ENCODE results near the gene CRTC1.
A peak's percentile ranks its signal among the peaks of the same experiment; 100 is the strongest.

Gene CRTC1

GRCh38 chr19:18746401-18747325 is 63.2 kb downstream of the CRTC1 start:
- DNase-seq (ENCODE audit: low read depth): no peak

DNA sequence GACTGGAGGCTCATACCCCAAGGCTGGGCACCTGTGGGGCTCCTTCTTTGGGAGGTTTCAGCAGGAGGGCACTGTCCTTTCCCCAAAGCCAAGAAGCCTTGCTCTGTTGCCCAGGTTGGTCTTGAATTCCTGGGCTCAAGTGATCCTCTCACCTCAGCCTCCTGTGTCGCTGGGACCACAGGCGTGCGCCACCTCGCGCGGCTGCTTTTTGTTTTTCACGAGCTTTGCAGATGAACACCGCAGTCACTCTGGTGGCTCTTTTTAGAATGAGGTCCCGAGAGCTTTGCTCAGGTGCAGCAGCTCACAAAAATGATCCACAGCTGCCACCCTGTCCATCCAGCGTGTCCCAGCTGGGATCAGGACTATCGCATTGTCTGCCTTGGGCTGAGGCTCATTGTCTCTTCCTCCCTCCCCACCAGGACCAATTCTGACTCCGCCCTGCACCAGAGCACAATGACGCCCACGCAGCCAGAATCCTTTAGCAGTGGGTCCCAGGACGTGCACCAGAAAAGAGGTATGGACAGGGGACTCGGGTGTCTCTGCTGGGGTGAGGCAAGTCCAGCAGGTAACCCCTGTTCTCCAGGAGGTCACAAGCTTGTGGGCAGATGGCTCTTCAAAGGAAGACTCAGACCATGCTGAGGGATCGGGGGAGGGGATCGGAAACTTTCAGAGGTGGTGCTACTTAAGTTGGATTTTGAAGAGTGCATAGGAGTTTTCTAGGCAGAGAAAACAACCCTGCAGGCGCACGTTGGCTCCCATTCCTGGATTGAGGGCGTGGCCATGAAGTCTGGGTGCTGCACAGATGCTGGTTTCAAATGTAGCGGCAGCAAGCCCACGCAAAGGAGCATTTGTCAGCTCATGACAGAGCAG is 66.1 kb downstream of the CRTC1 start:
- no peak for DNase-seq (ENCODE audit: low read depth)

DNA sequence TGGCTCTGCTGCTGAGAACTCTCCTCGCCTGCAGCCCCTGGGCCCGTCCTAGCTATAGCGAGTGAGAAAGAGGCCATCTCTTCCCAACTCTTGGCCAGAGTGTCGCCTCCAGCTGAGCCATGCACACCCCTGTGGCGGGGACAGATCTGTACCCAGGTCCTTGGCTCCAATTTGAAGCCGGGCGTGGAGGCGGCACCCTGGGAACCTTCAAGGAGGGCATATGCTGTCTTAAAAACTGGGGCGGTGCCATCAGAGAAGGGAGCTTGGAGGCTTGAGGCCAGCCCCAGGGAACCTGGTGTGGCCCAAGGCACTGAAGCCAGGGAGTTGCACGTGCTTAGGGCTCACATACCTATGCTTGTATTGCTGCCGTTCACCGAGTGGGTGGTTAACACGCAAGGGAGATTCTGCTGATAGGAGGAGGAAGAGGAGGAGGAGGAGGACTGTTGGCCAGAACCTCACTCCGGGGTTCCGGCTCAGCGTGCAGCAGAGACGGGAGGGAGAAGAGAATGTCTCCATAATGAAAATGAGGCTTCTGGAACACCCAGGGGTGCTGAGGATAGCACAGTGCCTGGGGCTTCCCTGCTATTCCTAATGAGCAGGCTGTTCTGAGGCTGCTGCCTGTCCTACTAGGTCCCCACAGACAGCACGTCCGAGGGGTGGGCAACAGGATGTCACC is 67.0 kb downstream of the CRTC1 start:
- no peak for DNase-seq (ENCODE audit: low read depth)

- DNase-seq (ENCODE audit: low read depth): no peak
Observed at GRCh38 chr19:18751571-18751970, 68.1 kb downstream of the CRTC1 start.

DNA sequence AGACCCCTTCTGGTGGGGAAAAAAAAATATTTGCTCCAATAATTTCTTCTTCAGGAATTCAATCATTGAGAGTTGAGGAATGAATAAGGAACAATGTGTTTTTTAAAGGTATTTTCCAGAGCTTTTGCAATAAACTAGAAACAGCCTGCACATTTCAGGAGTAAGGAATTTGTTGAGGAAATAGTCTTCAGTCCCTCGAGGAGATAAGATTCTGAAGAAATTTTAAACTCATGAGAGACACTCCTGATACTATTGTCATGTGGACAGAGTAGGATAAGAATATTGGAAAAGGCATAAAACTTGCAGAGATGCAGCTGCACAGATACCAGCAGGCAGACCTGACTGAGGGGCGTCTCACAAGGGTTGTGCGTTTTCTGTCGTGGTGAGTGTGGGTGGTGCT is 71.0 kb downstream of the CRTC1 start:
- DNase-seq (ENCODE audit: low read depth): no peak

DNA sequence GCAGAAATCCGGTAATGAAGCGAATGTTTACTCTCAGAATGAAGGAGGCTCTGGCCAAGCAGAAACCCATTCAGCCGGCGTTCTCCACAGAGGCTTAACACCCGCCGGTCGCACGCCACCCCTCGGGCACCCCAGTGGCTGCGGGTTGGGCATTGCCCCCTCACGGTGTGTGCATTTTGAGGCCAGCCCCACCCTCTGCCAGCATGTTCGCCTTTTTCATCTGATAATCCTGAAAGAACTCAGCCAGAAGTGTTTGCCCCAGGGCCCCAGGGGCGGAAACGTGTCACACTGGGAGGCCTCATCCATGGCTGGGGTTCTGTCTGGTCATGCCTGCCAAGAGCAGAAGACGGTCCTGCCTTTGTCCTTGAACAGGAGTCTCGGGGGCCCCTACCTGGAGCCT is 73.4 kb downstream of the CRTC1 start:
- no peak for DNase-seq (ENCODE audit: low read depth)

- DNase-seq (ENCODE audit: low read depth): no peak
Observed at GRCh38 chr19:18759304-18759994, 76.0 kb downstream of the CRTC1 start.

DNA sequence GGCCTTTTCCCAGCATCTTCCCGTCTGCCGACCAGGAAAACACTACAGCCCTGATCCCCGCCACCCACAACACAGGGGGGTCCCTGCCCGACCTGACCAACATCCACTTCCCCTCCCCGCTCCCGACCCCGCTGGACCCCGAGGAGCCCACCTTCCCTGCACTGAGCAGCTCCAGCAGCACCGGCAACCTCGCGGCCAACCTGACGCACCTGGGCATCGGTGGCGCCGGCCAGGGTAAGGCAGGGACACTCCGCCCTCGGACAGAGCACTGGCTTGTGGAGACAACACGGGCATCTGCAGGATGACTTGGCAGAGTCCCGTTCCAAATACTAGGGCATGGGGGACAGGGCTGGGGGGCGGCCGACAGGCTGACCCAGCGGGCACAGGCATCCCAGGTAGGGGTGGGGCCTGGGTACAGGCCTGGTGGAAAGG is 76.5 kb downstream of the CRTC1 start:
- no peak for DNase-seq (ENCODE audit: low read depth)

DNA sequence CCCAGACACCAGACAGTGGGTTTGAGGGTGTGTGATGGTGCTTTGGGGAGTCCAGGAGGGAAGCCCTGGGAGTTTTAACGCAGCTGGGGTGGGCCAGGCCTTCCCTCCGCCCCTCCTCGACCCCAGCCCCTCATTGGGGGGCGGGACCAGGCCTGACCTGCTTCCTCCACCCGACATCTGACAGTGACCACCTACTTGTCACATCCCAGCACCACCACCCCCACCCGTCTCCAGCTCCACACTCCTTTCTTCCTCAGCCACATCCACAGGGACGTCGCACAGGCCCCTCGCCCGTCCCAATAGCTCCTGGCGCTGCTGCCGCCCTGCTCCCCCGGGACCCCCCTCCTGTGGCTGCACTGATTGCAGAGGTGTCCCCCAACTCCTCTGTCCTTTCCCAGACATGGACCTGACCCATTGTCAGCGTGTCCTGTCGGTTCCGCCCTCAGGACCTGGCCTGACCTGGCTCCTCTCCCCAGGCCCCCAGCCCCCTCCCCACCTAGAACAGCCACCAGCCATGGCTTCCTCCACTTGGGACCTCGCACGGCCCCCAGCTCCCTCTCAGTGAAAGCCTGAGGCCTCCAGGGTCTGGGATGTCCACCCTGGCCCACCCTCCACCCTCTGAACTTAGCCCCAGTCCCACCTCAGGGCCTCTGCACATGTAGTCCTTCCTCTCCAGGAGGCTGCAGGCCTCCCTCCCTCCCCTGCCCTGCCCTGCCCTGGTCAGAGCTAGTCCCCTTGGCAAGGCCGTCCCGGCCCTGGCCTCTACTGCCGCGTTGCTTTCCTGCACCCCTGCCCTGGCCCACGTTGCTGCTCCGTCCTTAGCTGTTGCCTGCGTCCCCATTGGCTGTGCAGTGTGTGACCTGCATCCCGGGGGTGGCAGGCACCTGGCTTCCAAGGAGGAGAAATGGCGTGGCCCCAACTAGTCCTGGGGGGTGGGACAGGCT is 77.2 kb downstream of the CRTC1 start:
- no peak for DNase-seq (ENCODE audit: low read depth)

DNA sequence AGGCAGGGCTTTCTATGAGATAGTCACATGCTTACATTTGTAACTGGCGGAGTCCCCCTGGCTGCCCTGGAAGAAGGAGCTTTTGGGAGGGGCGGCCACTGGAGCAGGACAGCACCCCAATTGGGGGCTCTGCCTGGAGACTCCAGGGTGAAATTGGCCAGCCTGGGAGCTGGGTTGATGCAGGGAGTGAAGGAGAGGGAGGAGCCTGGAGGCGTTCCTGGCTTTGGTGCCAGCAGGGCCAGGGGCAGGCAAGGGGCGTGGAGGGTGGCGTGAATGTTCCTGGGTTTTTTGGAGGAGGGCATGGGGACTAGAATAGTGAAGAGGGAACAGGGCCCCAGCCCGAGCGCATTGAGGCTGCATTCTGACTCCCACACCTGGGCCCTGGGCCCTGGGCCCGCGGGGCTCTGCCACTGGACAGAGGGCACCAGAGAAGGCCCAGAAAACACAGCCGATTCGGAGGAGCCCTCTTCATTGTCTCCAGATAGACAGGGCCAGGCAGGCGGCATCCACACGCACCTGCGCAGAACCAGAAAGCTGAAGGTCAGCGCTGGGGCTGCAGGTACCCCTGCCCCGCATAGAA is 78.1 kb downstream of the CRTC1 start:
- no peak for DNase-seq (ENCODE audit: low read depth)

DNA sequence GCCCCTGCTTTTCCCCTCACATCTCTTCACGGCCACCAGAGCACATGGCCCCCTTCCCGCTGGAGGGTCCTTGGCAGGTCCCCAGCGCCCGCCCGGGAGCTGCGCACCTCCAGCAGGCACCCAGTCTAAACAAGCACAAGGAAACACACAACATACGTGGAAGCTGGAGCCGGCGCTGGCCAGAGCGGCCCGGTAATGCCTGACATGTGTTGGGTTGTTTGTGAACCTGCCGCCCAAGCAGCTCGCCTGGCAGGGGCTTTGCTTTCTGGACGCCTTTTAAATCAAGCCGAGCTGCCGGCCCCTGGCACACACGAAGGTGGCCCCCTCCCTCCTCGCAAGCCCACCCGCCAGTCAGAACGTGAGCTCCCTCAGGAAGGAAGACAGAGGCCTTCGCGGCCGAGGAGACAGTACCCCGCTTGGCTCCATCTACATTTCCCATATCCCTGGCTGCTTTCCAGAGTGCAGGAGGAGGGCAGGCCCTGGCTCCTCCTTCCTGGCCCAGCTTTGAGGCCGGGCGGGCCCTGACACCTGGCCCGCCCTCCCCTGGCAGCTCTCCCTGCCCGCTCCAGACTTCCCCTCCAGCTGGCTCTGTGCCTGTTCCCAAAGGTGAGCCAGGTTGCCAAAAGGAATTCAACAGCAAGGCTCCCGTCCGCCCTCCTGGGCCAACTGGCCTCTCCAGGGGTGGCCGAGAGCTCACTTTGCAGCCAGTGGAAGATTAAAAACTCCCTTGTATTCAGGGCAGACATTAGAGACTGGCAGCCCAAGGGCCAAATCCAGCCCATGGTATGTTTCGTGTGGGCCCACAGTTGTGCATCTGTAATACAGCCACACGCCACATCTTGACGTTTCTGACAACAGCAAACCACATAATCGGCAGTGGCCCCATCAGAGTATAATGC is 78.9 kb downstream of the CRTC1 start:
- no peak for DNase-seq (ENCODE audit: low read depth)

DNA sequence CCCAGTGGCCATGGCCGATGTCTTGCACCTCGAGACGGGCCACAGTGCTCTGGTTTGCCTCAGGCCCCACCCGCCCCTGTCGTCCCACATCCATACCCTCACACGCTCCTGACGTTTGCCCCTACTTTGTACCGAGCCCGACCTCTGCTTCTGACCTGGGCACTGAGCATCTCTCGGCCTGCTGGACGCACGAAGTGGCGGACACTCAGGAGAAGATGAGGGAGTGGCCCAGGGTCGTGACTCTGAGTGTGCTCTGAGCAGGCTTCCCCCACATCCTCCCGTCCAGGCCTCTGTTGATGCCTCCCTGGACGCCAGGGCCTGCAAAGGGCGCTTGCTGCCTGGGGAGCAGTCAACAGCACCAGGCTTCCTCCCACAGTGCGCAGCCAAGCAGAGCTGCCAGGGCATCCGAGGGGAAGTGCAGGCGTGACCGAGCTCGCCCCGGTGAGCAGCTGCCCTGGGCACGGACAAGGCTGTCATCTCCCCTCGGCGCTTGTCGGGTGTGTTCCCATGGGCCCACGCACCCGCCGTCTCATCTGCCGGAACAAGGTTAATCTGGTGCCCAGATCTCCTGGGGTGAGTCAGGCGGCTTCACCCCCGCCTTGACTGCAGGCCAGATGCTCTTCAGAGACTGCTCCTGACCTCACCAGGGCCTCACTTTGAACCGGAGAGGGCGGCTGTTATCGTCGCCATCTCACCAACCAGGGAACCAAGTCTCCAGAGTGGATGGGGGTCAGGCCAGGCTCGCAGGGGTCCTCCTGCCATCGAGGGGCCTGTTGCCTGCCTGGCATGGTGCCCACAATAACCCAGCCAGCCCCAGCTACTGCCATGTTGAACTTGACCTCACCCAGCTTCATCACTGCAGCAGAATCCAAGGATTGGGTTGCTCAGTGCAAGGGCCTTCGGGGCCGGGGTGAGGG is 80.5 kb downstream of the CRTC1 start:
- DNase-seq (ENCODE audit: low read depth): peak; percentile 44

DNA sequence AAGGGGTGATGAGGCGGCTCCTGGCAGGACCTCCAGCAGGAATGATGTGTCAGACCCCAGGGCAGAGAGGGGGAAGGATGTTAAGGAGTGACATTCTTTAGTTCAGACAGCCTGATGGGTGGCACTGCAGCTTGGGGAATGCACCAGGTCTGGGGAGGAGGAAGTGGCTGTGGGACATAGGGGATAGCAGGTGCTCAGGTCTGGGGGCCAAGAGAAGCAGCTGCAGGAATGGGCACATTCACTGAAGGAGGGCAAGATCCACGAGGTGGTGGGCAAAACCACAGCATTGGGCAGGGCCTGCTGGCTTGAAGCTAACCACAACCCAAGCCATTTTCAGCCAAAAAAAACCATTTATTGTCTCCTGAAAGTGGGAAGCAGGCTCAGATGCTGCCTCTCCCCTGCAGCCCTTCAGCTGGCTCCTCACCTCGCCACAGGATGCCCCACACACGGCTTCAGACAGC is 81.1 kb downstream of the CRTC1 start:
- DNase-seq (ENCODE audit: low read depth): no peak

- no peak for DNase-seq (ENCODE audit: low read depth)
Observed at GRCh38 chr19:18765224-18765623, 81.7 kb downstream of the CRTC1 start.

- DNase-seq (ENCODE audit: low read depth): no peak
Observed at GRCh38 chr19:18768046-18768771, 84.7 kb downstream of the CRTC1 start.

GRCh38 chr19:18768997-18769891 is 85.8 kb downstream of the CRTC1 start:
- no peak for DNase-seq (ENCODE audit: low read depth)
